HepG2 (cell line): ENCODE measurements around the gene PRKD2. TPM values are rescaled to one million over a fixed set of nuclear protein-coding genes. Genes with fewer than 3 reads are reported as not detected.

Source experiments
- ARID4A ChIP-seq: sonication (generic); formaldehyde crosslinking; IDR thresholded peaks from 2 replicates; pipeline ENCODE4 v1.5.0; 2020; ENCODE audit warnings: mild to moderate bottlenecking, missing genetic modification reagents, borderline replicate concordance
- ARNT ChIP-seq: fragments of 450-650 bp; IDR thresholded peaks from 2 replicates; pipeline ENCODE4 v1.6.1; 2017
- BRCA1 ChIP-seq: sonication (generic); formaldehyde crosslinking; IDR thresholded peaks from 2 replicates; pipeline ENCODE4 v1.4.0; 2020; ENCODE audit warnings: missing genetic modification reagents
- CCAR2 ChIP-seq: fragments of 200-400 bp; formaldehyde crosslinking; optimal IDR thresholded peaks from 2 replicates; pipeline ENCODE3; 2018; ENCODE audit warnings: low read depth, mild to moderate bottlenecking, low read length, moderate library complexity
- HNF4A ChIP-seq: sonication (generic); formaldehyde crosslinking; IDR thresholded peaks from 2 replicates; pipeline ENCODE4 v1.4.0; 2020; ENCODE audit warnings: missing genetic modification reagents
- IRF9 ChIP-seq: sonication (generic); formaldehyde crosslinking; IDR thresholded peaks from 2 replicates; pipeline ENCODE4 v1.8.0; 2022; ENCODE audit warnings: missing genetic modification reagents, mild to moderate bottlenecking, borderline replicate concordance
- IRX3 ChIP-seq: sonication (generic); formaldehyde crosslinking; IDR thresholded peaks from 2 replicates; pipeline ENCODE4 v1.8.1; 2023; ENCODE audit warnings: mild to moderate bottlenecking, low read depth, missing genetic modification reagents, borderline replicate concordance
- ISL2 ChIP-seq: sonication (generic); formaldehyde crosslinking; IDR thresholded peaks from 2 replicates; pipeline ENCODE4 v1.5.0; 2020; ENCODE audit warnings: missing genetic modification reagents
- KLF15 ChIP-seq: sonication (generic); formaldehyde crosslinking; IDR thresholded peaks from 2 replicates; pipeline ENCODE4 v1.8.1; 2023; ENCODE audit warnings: borderline replicate concordance, mild to moderate bottlenecking, inconsistent platforms, missing genetic modification reagents, mixed read lengths
- SALL2 ChIP-seq: sonication (generic); formaldehyde crosslinking; IDR thresholded peaks from 2 replicates; pipeline ENCODE4 v1.8.1; 2023; ENCODE audit warnings: mild to moderate bottlenecking, missing genetic modification reagents, inconsistent platforms
- SAP130 ChIP-seq: IDR thresholded peaks from 2 replicates; pipeline ENCODE4 v1.6.1; 2016; ENCODE audit warnings: low read depth
- SIX1 ChIP-seq: sonication (generic); formaldehyde crosslinking; IDR thresholded peaks from 2 replicates; pipeline ENCODE4 v1.4.0; 2020; ENCODE audit warnings: missing genetic modification reagents, borderline replicate concordance
- SPEN ChIP-seq: sonication (generic); formaldehyde crosslinking; IDR thresholded peaks from 2 replicates; pipeline ENCODE4 v1.5.1; 2020; ENCODE audit warnings: low read depth, mild to moderate bottlenecking, missing genetic modification reagents
- SRSF1 ChIP-seq: fragments of 200-400 bp; formaldehyde crosslinking; optimal IDR thresholded peaks from 2 replicates; pipeline ENCODE3; 2017; ENCODE audit warnings: mild to moderate bottlenecking, low read depth, low read length, moderate library complexity
- TBP ChIP-seq: sonication (generic); formaldehyde crosslinking; IDR thresholded peaks from 2 replicates; pipeline ENCODE4 v1.5.0; 2020; ENCODE audit warnings: missing genetic modification reagents
- ZBTB2 ChIP-seq: sonication (generic); formaldehyde crosslinking; IDR thresholded peaks from 2 replicates; pipeline ENCODE4 v1.8.0; 2022; ENCODE audit warnings: low read depth, missing genetic modification reagents
- ZMAT3 ChIP-seq: sonication (generic); formaldehyde crosslinking; conservative IDR thresholded peaks from 2 replicates; pipeline ENCODE4 v1.7.0; 2021; ENCODE audit warnings: missing genetic modification reagents
- ZMYM3 ChIP-seq: sonication (generic); formaldehyde crosslinking; IDR thresholded peaks from 2 replicates; pipeline ENCODE4 v1.5.1; 2020; ENCODE audit warnings: mild to moderate bottlenecking, missing genetic modification reagents
- ZNF205 ChIP-seq: IDR thresholded peaks from 2 replicates; pipeline ENCODE4 v1.6.1; 2018; ENCODE audit warnings: missing biosample characterization, missing genetic modification reagents
- ZNF556 ChIP-seq: sonication (generic); formaldehyde crosslinking; IDR thresholded peaks from 2 replicates; pipeline ENCODE4 v1.4.0; 2020; ENCODE audit warnings: mild to moderate bottlenecking, missing genetic modification reagents, borderline replicate concordance
- ZNF607 ChIP-seq: sonication (generic); formaldehyde crosslinking; IDR thresholded peaks from 2 replicates; pipeline ENCODE4 v1.5.1; 2020; ENCODE audit warnings: missing genetic modification reagents, mild to moderate bottlenecking, borderline replicate concordance
- ZNF703 ChIP-seq: sonication (generic); formaldehyde crosslinking; IDR thresholded peaks from 2 replicates; pipeline ENCODE4 v1.5.1; 2020; ENCODE audit warnings: missing genetic modification reagents, mild to moderate bottlenecking, moderate library complexity, borderline replicate concordance
- ZNF737 ChIP-seq: sonication (generic); formaldehyde crosslinking; IDR thresholded peaks from 2 replicates; pipeline ENCODE4 v1.5.0; 2020; ENCODE audit warnings: missing genetic modification reagents, mild to moderate bottlenecking, borderline replicate concordance
- ZNF782 ChIP-seq: sonication (generic); formaldehyde crosslinking; IDR thresholded peaks from 2 replicates; pipeline ENCODE4 v1.4.0; 2020; ENCODE audit warnings: missing genetic modification reagents, mild to moderate bottlenecking, borderline replicate concordance
- polyA plus RNA-seq, 8 experiments: library from polyadenylated mRNA; depleted of rRNA in 3 of 8; stranded (reverse) in 7 of 8; unstranded in 1 of 8; fragments of >200 nt; fragmentation: Illumina TruSeq in 4 of 8; extraction: Trizol in 4 of 8; gene quantifications; 2 replicates each; pipeline versions ENCODE4 v1.2.1 to v1.2.3, GENCODE V29; 2011 to 2016; ENCODE audit warnings: low read depth in 4 of 8, missing spikeins in 1 of 8, mixed read lengths in 1 of 8; ENCODE audit not compliant: insufficient read depth in 1 of 8
- total RNA-seq, 5 experiments: library from RNA; depleted of rRNA; stranded (reverse); fragments of >200 nt; fragmentation: Illumina TruSeq; extraction: Trizol; gene quantifications; 2 replicates each; pipeline ENCODE4 v1.2.3, GENCODE V29; 2016; ENCODE audit warnings: low read depth in 1 of 5

The PRKD2 gene
- total and polyA plus RNA-seq, 2 of the 13 experiments (the other 11 are each of a cell fraction or from before 2014, with no cell fraction given) = 6.7 to 7.3 TPM

- peak; percentile 74; the same call in 1 of the 2 replicates for TF ChIP-seq ARID4A
- peak; percentile 98 for TF ChIP-seq ZMYM3 (CRISPR knock-in tag)
- TF ChIP-seq ISL2 (CRISPR knock-in tag) = no peak
- no peak for TF ChIP-seq CCAR2
- TF ChIP-seq IRF9 (CRISPR knock-in tag) = peak; percentile 33; the same call in 1 of the 2 replicates
- peak; percentile 39; the same call in 1 of the 2 replicates for TF ChIP-seq HNF4A (CRISPR knock-in tag)
- TF ChIP-seq ZNF607 (CRISPR knock-in tag) = peak; percentile 38; the same call in 1 of the 2 replicates
- TF ChIP-seq IRX3 (CRISPR knock-in tag) = 0 out of 2 replicates have a peak, but pooled peaks have one; percentile 30
- peak; percentile 64; the same call in 1 of the 2 replicates for TF ChIP-seq ZNF556
- TF ChIP-seq SAP130 (CRISPR knock-in tag) = peak; percentile 68
- no peak for TF ChIP-seq ZMAT3
- TF ChIP-seq SIX1 (CRISPR knock-in tag) = no peak
- 0 out of 2 replicates have a peak, but pooled peaks have one; percentile 26 for TF ChIP-seq SPEN (CRISPR knock-in tag)
- peak; percentile 25 for TF ChIP-seq SRSF1
- no peak for TF ChIP-seq ZNF205 (CRISPR knock-in tag)
- 0 out of 2 replicates have a peak, but pooled peaks have one; percentile 39 for TF ChIP-seq ZNF782 (CRISPR knock-in tag)
- no peak for TF ChIP-seq ZNF737
- TF ChIP-seq ZBTB2 (CRISPR knock-in tag) = no peak
- TF ChIP-seq ARNT = no peak
- no peak for TF ChIP-seq ZNF703
- no peak for TF ChIP-seq TBP (CRISPR knock-in tag)
- peak; percentile 53; the same call in 1 of the 2 replicates for TF ChIP-seq SALL2 (CRISPR knock-in tag)
- TF ChIP-seq KLF15 = no peak
- TF ChIP-seq BRCA1 = no peak
Observed at GRCh38 chr19:46713781-46714443, 3.0 kb downstream of the PRKD2 start (continued).
